SIG-M5 (cell line): ENCODE data around the gene BPIFB1.

ENCODE experiments used
- DNase-seq: peaks from one replicate; lab custom pipeline; 2025; lab: John Stamatoyannopoulos, UW

The BPIFB1 gene

GRCh38 chr20:33298391-33298790 lies 15.4 kb downstream of the BPIFB1 start:
- DNase-seq, result no peak

DNA sequence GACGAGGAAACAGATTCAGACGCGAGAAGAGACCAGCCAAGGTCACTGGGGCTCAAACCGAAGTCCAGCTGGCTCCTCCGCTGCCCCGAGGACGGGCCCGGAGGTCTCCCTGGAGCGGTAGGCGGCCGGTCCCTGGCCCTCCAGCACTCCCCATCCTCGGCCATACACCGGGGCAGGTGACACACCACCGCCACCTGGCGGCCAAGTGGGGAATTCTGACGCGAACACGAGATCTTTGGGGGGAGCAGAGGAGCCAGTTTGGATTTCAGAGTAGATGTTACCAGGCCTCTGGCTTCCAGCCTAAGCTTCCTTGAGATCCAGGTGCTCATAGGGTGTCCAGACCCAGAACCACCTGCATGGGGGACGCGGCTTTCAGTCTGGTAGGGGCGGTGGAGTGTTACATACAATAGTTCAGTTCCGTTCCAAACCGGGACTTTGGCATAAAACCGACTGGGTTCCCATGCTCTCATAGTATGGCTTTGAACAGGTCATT lies 16.1 kb downstream of the BPIFB1 start:
- no peak for DNase-seq

- DNase-seq, result no peak
Measured at GRCh38 chr20:33301192-33301930, 18.3 kb downstream of the BPIFB1 start.

DNA sequence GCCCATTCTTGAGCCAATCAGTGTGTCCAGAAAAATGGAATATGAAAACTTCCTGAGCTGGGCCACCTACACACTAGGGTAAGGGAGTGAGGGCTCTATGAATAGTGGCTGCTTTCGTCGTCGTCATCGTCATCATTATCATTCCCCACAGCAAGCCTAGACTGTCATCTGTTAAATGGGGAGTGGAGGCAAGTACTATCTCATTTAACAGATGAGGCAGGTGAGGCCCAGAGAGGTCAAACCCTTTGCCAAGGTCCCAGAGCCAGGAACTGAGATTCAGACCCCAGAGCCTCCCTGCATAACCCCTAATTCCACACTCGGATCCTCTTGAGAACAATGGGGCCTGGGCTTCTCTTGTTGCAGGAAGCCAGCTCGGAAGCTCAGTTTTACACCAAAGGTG lies 20.6 kb downstream of the BPIFB1 start:
- DNase-seq, result no peak

- DNase-seq, result no peak
Measured at GRCh38 chr20:33304046-33304445, 21.0 kb downstream of the BPIFB1 start.

- DNase-seq, result no peak
Measured at GRCh38 chr20:33305589-33306057, 22.6 kb downstream of the BPIFB1 start.

DNA sequence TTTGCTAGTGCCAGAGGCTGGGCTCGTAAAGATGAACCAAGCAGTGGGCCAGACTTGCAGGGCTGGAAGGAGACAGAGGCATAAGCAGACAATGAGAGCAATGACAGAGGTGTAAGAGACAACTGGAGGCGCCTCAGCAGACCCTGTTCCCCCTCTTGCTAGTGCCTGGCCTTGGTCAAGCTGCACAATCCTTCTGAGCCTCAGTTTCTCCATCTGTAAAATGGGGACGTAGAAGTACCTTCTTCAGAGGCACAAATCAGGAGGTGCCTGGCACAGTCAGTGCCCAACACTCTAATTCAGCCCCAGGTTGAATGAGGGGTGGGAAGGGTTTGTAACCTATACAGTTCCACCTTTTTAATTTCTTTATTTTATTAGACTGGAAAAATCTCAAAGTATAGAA lies 23.2 kb downstream of the BPIFB1 start:
- no peak for DNase-seq

DNA sequence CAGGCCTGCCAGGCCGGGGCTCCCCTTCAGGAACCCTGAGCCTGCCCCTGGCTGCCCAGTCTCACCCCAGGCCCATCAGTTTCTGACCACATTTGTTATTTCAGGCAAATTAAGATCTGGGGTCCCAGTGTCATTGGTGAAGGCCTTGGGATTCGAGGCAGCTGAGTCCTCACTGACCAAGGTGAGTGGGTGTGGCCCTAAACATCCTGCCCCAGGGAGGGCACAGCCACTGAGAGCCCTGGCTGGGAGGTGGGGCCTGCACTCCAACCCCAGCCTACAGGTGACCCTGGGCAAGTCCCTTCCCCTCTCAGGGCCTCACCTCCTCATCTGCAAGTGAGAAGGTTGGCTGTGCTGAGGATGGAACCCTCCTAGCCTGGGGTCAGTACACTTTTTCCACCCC lies 23.8 kb downstream of the BPIFB1 start:
- DNase-seq, result no peak

GRCh38 chr20:33308668-33309067 lies 25.7 kb downstream of the BPIFB1 start:
- no peak for DNase-seq

DNA sequence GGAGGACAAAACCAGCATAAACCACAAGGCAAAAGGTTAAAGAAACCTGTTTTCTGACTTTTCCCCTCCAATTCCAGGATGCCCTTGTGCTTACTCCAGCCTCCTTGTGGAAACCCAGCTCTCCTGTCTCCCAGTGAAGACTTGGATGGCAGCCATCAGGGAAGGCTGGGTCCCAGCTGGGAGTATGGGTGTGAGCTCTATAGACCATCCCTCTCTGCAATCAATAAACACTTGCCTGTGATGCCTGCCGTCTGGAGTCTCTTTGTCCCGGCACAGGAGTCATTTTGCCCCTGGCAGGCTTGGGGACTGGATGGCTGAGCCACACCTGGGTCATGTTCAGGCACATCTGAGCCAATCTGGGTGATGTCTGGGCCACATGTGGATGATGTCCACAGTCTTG lies 26.6 kb downstream of the BPIFB1 start:
- no peak for DNase-seq

DNA sequence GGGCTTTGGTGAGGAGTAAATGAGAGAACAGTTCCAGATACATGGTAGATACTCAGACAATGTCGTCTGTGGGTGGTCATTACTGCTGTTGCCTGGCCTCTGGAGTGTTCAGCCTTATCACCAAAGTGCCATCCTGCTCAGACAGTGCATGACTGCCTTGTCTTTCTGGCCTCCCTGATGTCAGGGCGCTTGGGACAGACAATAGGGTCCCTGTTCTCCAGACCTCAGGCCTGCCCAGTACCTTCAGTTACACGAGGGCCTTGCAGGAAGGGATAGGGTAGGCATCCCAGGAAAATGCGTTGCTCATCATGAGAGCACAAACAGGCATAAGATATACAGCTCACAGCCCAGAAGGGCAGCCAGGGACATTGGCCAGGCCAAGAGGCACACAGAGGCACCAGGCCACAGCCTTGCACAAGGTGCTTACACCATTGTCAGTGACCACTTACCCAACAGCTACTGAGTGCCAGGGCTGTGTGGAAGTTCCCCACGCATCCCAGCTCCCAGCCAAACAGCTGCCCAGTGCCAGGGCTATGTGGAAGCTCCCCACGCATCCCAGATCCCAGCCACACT lies 27.4 kb downstream of the BPIFB1 start:
- no peak for DNase-seq

DNA sequence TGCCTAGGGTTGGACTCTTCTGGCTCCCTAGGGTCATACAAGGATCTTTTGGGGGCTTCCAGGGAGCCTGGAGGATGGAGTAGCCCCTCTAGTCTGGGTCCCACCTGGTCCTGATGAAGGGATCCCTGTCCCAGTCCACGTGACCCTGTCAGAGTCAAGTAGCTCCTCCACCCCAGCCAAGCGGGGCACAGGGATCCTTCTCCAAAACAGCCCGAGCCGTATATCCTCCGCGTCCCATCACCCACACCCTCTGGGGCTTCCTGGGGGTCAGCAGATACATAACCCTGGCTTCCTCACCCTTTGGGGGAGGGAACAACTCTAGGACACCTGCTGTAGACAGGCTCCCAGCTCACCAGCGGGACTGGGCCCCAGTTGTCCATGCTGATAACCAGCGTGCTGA lies 28.0 kb downstream of the BPIFB1 start:
- DNase-seq, result no peak

GRCh38 chr20:33311996-33312395 lies 29.0 kb downstream of the BPIFB1 start:
- no peak for DNase-seq

- DNase-seq, result no peak
Measured at GRCh38 chr20:33312583-33312982, 29.6 kb downstream of the BPIFB1 start.

GRCh38 chr20:33313686-33314314 lies 30.8 kb downstream of the BPIFB1 start:
- DNase-seq, result no peak

- DNase-seq, result no peak
Measured at GRCh38 chr20:33316343-33316742, 33.3 kb downstream of the BPIFB1 start.

DNA sequence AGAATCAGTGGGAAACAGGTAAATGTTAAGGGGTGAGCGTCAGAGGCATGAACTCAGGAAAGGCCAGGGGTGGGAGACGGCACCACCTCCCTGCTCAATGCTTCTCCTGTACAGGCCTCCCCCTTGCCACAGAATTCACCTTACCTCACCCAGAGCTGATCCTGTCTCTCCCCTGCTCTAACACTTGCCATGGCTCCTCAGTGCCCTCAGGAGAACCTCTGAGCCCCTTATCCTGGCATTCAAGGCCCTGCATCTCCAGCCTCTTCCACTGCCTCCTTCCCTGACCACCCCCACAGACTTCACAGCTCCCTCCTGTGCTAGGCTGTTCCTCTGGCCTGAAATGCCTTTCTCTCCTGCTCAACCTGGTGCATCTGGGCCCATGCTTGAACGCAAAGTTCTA lies 33.9 kb downstream of the BPIFB1 start:
- DNase-seq, result no peak

DNA sequence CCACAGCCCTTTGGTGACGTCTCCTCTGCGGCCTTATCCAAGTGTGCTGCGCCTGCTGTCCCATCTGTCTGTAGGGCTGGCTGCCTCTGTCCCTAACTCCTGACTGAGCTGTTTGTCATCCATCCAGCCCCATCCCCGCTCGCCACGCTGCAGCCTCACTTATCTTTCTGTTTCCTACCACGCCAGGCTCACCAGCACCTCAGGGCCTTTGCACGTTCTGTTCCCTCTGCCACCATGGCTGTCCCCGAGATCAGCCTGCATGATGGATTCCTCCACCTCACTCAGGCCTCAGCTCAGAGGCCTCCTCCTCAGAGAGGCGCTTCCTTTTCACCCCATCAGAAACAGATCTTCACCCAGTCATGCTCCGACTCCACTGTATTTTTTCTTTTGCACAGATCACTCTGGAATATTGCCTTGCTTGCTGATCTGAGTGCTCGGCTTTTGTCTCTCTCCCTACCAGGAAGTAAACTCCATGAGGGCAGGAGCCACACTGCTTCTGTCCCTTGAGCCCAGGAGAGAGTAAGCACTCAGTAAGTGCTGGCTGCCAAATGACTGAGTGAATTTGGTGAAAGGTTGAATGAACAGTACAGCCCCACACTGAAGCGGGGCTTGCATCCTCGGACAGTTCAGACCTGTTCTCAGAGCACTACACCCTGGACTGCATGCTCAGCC lies 34.5 kb downstream of the BPIFB1 start:
- no peak for DNase-seq

GRCh38 chr20:33318096-33318429 lies 35.0 kb downstream of the BPIFB1 start:
- DNase-seq, result no peak

GRCh38 chr20:33320006-33320405 lies 37.0 kb downstream of the BPIFB1 start:
- no peak for DNase-seq

- no peak for DNase-seq
Measured at GRCh38 chr20:33322456-33322855, 39.4 kb downstream of the BPIFB1 start.

DNA sequence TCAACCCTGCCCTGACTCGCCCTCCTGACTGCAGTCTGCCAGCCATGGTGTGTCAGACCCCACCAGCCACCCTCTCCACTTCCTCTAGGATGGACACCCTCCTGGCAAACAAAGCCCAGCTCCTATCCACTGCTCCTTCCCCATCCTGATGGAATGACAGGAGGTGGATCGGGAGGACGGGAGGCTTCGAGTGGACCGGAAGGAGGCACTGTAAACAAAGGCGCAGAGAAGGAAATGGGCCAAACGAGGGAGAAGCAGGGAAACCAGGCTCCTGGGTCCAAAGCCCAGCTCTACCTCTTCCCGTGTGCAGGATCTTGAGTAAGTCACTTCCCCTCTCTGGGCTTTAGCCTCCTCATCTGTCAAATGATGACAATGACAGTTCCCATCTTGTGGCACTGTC lies 40.2 kb downstream of the BPIFB1 start:
- DNase-seq, result no peak

DNA sequence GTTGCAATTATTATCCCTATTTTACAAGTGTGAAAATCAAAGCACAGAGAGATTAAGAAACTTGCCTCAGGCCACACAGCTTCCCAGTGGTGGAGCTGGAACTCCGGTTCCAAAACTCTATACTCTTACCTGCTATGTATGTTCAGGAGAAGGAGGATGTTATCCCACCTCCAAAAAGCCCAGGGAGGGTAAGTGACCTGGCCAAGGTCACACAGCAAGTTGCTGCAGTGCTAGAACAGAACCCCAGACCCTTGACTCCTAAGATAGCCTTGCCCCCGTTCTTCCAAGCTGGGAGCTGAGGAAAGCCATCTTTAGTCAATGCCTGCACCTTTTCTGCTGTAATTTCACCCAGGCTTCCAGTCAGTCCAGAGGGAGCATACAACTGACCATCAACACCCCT lies 42.3 kb downstream of the BPIFB1 start:
- DNase-seq, result no peak
